Measurements from ENCODE around the gene IREB2.

Gene IREB2

GRCh38 chr15:78437107-78437761 lies 782 bp upstream of the IREB2 start:
- peak; percentile 70 for DNase-seq (ENCODE audit: low spot score)

GRCh38 chr15:78438619-78439285 lies 736 bp downstream of the IREB2 start:
- DNase-seq (ENCODE audit: low spot score) = peak; percentile 58

GRCh38 chr15:78440375-78441373 lies 2.7 kb downstream of the IREB2 start:
- DNase-seq (ENCODE audit: low spot score) = no peak

GRCh38 chr15:78444255-78444654 lies 6.2 kb downstream of the IREB2 start:
- no peak for DNase-seq (ENCODE audit: low spot score)

GRCh38 chr15:78445875-78446274 lies 7.9 kb downstream of the IREB2 start:
- no peak for DNase-seq (ENCODE audit: low spot score)

- DNase-seq (ENCODE audit: low spot score) = no peak
These were observed 8.5 kb downstream of the IREB2 start for GRCh38 chr15:78446551-78446950.

- DNase-seq (ENCODE audit: low spot score) = no peak
These were observed 10.6 kb downstream of the IREB2 start for GRCh38 chr15:78448441-78449219.

GRCh38 chr15:78449220-78449999 lies 11.4 kb downstream of the IREB2 start:
- DNase-seq (ENCODE audit: low spot score) = no peak

GRCh38 chr15:78450285-78450858 lies 12.4 kb downstream of the IREB2 start:
- DNase-seq (ENCODE audit: low spot score) = no peak

- DNase-seq (ENCODE audit: low spot score) = no peak
These were observed 14.5 kb downstream of the IREB2 start for GRCh38 chr15:78452485-78452884.

- no peak for DNase-seq (ENCODE audit: low spot score)
These were observed 15.4 kb downstream of the IREB2 start for GRCh38 chr15:78453447-78453846.

GRCh38 chr15:78454992-78455391 lies 17.0 kb downstream of the IREB2 start:
- no peak for DNase-seq (ENCODE audit: low spot score)

- DNase-seq (ENCODE audit: low spot score) = no peak
These were observed 17.7 kb downstream of the IREB2 start for GRCh38 chr15:78455749-78456148.

GRCh38 chr15:78456426-78456825 lies 18.4 kb downstream of the IREB2 start:
- DNase-seq (ENCODE audit: low spot score) = no peak

- no peak for DNase-seq (ENCODE audit: low spot score)
These were observed 19.1 kb downstream of the IREB2 start for GRCh38 chr15:78457101-78457500.

- DNase-seq (ENCODE audit: low spot score) = no peak
These were observed 22.7 kb downstream of the IREB2 start for GRCh38 chr15:78460737-78461136.

- no peak for DNase-seq (ENCODE audit: low spot score)
These were observed 23.3 kb downstream of the IREB2 start for GRCh38 chr15:78461171-78461888.

- DNase-seq (ENCODE audit: low spot score) = no peak
These were observed 31.0 kb downstream of the IREB2 start for GRCh38 chr15:78469031-78469430.

- no peak for DNase-seq (ENCODE audit: low spot score)
These were observed 39.3 kb downstream of the IREB2 start for GRCh38 chr15:78477295-78477694.

GRCh38 chr15:78479650-78480049 lies 41.6 kb downstream of the IREB2 start:
- DNase-seq (ENCODE audit: low spot score) = no peak

Measured in HuH-7.5 (cell line).